H9 (cell line): ENCODE measurements around the gene MRPS16. TPM values are rescaled to one million over a fixed set of nuclear protein-coding genes. Genes with fewer than 3 reads are reported as not detected.

ENCODE experiments used
- DNase-seq: peaks from one replicate; pipeline ENCODE4 v3.0.0-alpha.2; 2017
- H2AFZ ChIP-seq: one replicate; pipeline ENCODE4 v1.6.1; 2013; ENCODE audit warnings: mild to moderate bottlenecking, low read length, control low read depth, moderate library complexity
- H2AK5ac ChIP-seq: 2 replicates; pipeline ENCODE4 v1.6.1; 2013; ENCODE audit warnings: low read length, control low read depth, mixed read lengths; ENCODE audit not compliant: insufficient read length
- H2BK120ac ChIP-seq: one replicate; pipeline ENCODE4 v1.6.1; 2013; ENCODE audit warnings: low read depth, mild to moderate bottlenecking, low read length, control low read depth, inconsistent platforms; ENCODE audit not compliant: poor library complexity, severe bottlenecking
- H2BK12ac ChIP-seq: 2 replicates; pipeline ENCODE4 v1.6.1; 2013; ENCODE audit warnings: low read length, control low read depth, mixed read lengths, low read depth; ENCODE audit not compliant: insufficient read length
- H2BK15ac ChIP-seq: 2 replicates; pipeline ENCODE4 v1.6.1; 2013; ENCODE audit warnings: low read depth, low read length, control low read depth
- H2BK20ac ChIP-seq: one replicate; pipeline ENCODE4 v1.6.1; 2013; ENCODE audit warnings: low read depth, mild to moderate bottlenecking, low read length, control low read depth, inconsistent platforms; ENCODE audit not compliant: poor library complexity, severe bottlenecking
- H2BK5ac ChIP-seq: 2 replicates; pipeline ENCODE4 v1.6.1; 2013; ENCODE audit warnings: low read length, control low read depth, mixed read lengths; ENCODE audit not compliant: insufficient read length
- H3K14ac ChIP-seq: 2 replicates; pipeline ENCODE4 v1.6.1; 2013; ENCODE audit warnings: low read length, control low read depth; ENCODE audit not compliant: insufficient read depth
- H3K18ac ChIP-seq: 2 replicates; pipeline ENCODE4 v1.6.1; 2013; ENCODE audit warnings: low read depth, mild to moderate bottlenecking, mixed read lengths, low read length, control low read depth; ENCODE audit not compliant: insufficient read length
- H3K23ac ChIP-seq: 2 replicates; pipeline ENCODE4 v1.6.1; 2013; ENCODE audit warnings: low read length, control low read depth, mixed read lengths, low read depth; ENCODE audit not compliant: insufficient read length
- H3K23me2 ChIP-seq: 2 replicates; pipeline ENCODE4 v1.6.1; 2013; ENCODE audit warnings: low read depth, mild to moderate bottlenecking, mixed read lengths, low read length, control low read depth; ENCODE audit not compliant: insufficient read length, poor library complexity, severe bottlenecking
- H3K27ac ChIP-seq: 2 replicates; pipeline ENCODE4 v1.5.1; 2013; ENCODE audit warnings: low read length, control low read depth, mixed read lengths, low read depth; ENCODE audit not compliant: insufficient read length
- H3K27me3 ChIP-seq: 2 replicates; pipeline ENCODE4 v1.6.1; 2013; ENCODE audit warnings: low read length, control low read depth, inconsistent platforms; ENCODE audit not compliant: insufficient read depth
- H3K4ac ChIP-seq: 2 replicates; pipeline ENCODE4 v1.6.1; 2013; ENCODE audit warnings: low read depth, mild to moderate bottlenecking, control low read depth, inconsistent platforms, low read length, moderate library complexity
- H3K4me1 ChIP-seq: 2 replicates; pipeline ENCODE4 v1.6.1; 2013; ENCODE audit warnings: low read length, control low read depth, inconsistent platforms; ENCODE audit not compliant: insufficient read depth
- H3K4me2 ChIP-seq: 2 replicates; pipeline ENCODE4 v1.6.1; 2013; ENCODE audit warnings: low read length, control low read depth, mixed read lengths; ENCODE audit not compliant: insufficient read length, insufficient read depth
- H3K56ac ChIP-seq: 2 replicates; pipeline ENCODE4 v1.6.1; 2013; ENCODE audit warnings: low read depth, mild to moderate bottlenecking, mixed read lengths, low read length, control low read depth; ENCODE audit not compliant: insufficient read length
- H3K79me1 ChIP-seq: 2 replicates; pipeline ENCODE4 v1.6.1; 2013; ENCODE audit warnings: low read depth, mild to moderate bottlenecking, moderate library complexity, low read length, control low read depth, inconsistent platforms; ENCODE audit not compliant: insufficient read depth, poor library complexity, severe bottlenecking
- H3K79me2 ChIP-seq: 2 replicates; pipeline ENCODE4 v1.6.1; 2013; ENCODE audit warnings: low read length, control low read depth, inconsistent platforms; ENCODE audit not compliant: insufficient read depth
- H3K9ac ChIP-seq: 2 replicates; pipeline ENCODE4 v1.6.1; 2013; ENCODE audit warnings: low read length, control low read depth, mixed read lengths; ENCODE audit not compliant: insufficient read length; ENCODE audit errors: extremely low read depth
- H3K9me3 ChIP-seq: one replicate; pipeline ENCODE4 v1.6.1; 2013; ENCODE audit warnings: low read depth, low read length, inconsistent platforms; ENCODE audit not compliant: control insufficient read depth
- H3T11ph ChIP-seq: one replicate; pipeline ENCODE4 v1.6.1; 2013; ENCODE audit warnings: mild to moderate bottlenecking, low read length, control low read depth, inconsistent platforms
- H4K20me1 ChIP-seq: one replicate; pipeline ENCODE4 v1.6.1; 2013; ENCODE audit not compliant: control insufficient read depth, insufficient read length, insufficient read depth
- H4K5ac ChIP-seq: 2 replicates; pipeline ENCODE4 v1.6.1; 2013; ENCODE audit warnings: low read depth, mild to moderate bottlenecking, mixed read lengths, low read length, control low read depth; ENCODE audit not compliant: insufficient read length
- H4K8ac ChIP-seq: replicated peaks from 2 replicates; pipeline ENCODE4 v1.6.1; 2013; ENCODE audit warnings: low read length, control low read depth, mixed read lengths, low read depth; ENCODE audit not compliant: insufficient read length
- H4K91ac ChIP-seq: 2 replicates; pipeline ENCODE4 v1.6.1; 2013; ENCODE audit warnings: low read depth, mild to moderate bottlenecking, moderate library complexity, mixed read lengths, low read length, control low read depth; ENCODE audit not compliant: insufficient read length
- H3K27ac Mint-ChIP-seq, 3 experiments: 2 replicates in 2 of 3; 3 replicates in 1 of 3; pipeline ENCODE4 v1.8.0; 2020 to 2021; ENCODE audit warnings: mixed read lengths in 3 of 3, mild to moderate bottlenecking in 1 of 3, moderate library complexity in 1 of 3
- H3K27me3 Mint-ChIP-seq: 2 replicates; pipeline ENCODE4 v1.8.0; 2021; ENCODE audit warnings: low read depth, mild to moderate bottlenecking, moderate library complexity, mixed read lengths
- H3K36me3 Mint-ChIP-seq, 3 experiments: 2 replicates in 2 of 3; 3 replicates in 1 of 3; pipeline ENCODE4 v1.8.0; 2020 to 2021; ENCODE audit warnings: low read depth in 3 of 3, mixed read lengths in 3 of 3; ENCODE audit not compliant: insufficient read depth in 1 of 3
- H3K4me1 Mint-ChIP-seq, 2 experiments: 2 replicates each; pipeline ENCODE4 v1.8.0; 2020; ENCODE audit warnings: mixed read lengths in 2 of 2
- H3K4me3 Mint-ChIP-seq, 2 experiments: 2 replicates in 1 of 2; 3 replicates in 1 of 2; pipeline ENCODE4 v1.8.0; 2020 to 2021; ENCODE audit warnings: mild to moderate bottlenecking in 2 of 2, mixed read lengths in 2 of 2, moderate library complexity in 1 of 2
- H3K9me3 Mint-ChIP-seq, 2 experiments: 2 replicates in 1 of 2; 3 replicates in 1 of 2; pipeline ENCODE4 v1.8.0; 2020; ENCODE audit warnings: mild to moderate bottlenecking in 2 of 2, mixed read lengths in 2 of 2, moderate library complexity in 1 of 2
- WGBS: extraction: QIAGEN DNeasy Blood & Tissue Kit; methylation state at CpG from one replicate; pipeline ENCODE4 v1.1.7; 2013; ENCODE audit warnings: missing lambda C conversion rate, low lambda C conversion rate, mixed read lengths; ENCODE audit not compliant: insufficient read length; ENCODE audit errors: extremely low coverage; 5-methylcytosine and 5-hydroxymethylcytosine counted together
- total RNA-seq: library from RNA; stranded (reverse); gene quantifications from 2 replicates; pipeline ENCODE4 v1.2.1, GENCODE V29; 2021
- TF ChIP-seq, protein P1 (sequence below): fragments of 200-600 bp; sonication (generic); conservative IDR thresholded peaks from 3 replicates; pipeline ENCODE4 v1.8.0; 2021; ENCODE audit warnings: antibody characterized with exemption, mild to moderate bottlenecking

MRPS16 gene
- total RNA-seq, 1 experiment from 2014 or later: 122 TPM

- no peak overlapping the region for H2AFZ ChIP-seq
- H3K9me3 Mint-ChIP-seq: no peaks in the 10 kb centered on the region
- H3K27ac Mint-ChIP-seq: no peak overlapping the region
- no peak overlapping the region for H3K18ac ChIP-seq
- TF ChIP-seq, protein P1, sequence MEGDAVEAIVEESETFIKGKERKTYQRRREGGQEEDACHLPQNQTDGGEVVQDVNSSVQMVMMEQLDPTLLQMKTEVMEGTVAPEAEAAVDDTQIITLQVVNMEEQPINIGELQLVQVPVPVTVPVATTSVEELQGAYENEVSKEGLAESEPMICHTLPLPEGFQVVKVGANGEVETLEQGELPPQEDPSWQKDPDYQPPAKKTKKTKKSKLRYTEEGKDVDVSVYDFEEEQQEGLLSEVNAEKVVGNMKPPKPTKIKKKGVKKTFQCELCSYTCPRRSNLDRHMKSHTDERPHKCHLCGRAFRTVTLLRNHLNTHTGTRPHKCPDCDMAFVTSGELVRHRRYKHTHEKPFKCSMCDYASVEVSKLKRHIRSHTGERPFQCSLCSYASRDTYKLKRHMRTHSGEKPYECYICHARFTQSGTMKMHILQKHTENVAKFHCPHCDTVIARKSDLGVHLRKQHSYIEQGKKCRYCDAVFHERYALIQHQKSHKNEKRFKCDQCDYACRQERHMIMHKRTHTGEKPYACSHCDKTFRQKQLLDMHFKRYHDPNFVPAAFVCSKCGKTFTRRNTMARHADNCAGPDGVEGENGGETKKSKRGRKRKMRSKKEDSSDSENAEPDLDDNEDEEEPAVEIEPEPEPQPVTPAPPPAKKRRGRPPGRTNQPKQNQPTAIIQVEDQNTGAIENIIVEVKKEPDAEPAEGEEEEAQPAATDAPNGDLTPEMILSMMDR: no peak
- no peak overlapping the region for H3K23ac ChIP-seq
- no peaks in the 10 kb centered on the region for H3K4me1 ChIP-seq
- H3K79me2 ChIP-seq: peaks cover 2% of the 10 kb centered on the region; the same call in 1 of the 2 replicates
- no peak overlapping the region for H3K14ac ChIP-seq
- H3K4me1 Mint-ChIP-seq: peaks cover 5% of the 10 kb centered on the region in 2 experiments
- H2BK5ac ChIP-seq: no peak overlapping the region
- no peak overlapping the region for H2AK5ac ChIP-seq
- no peaks in the 10 kb centered on the region for H3K27me3 ChIP-seq
- no peak overlapping the region for H3K56ac ChIP-seq
- H3K27ac ChIP-seq: no peak overlapping the region
- no peaks in the 10 kb centered on the region for H3K27me3 Mint-ChIP-seq
- H2BK20ac ChIP-seq: no peak overlapping the region
- H4K8ac ChIP-seq: no peak overlapping the region
- DNase-seq: no peak
- no peaks in the 10 kb centered on the region for H4K20me1 ChIP-seq
- WGBS: no CpG with 5 or more reads among the region's 2 CpGs
- no peaks in the 10 kb centered on the region for H3K23me2 ChIP-seq
- H3K36me3 Mint-ChIP-seq: peaks cover 34 to 68% (median 56%) of the 10 kb centered on the region in 3 experiments
- no peak overlapping the region for H2BK12ac ChIP-seq
- H2BK120ac ChIP-seq: no peak overlapping the region
- H4K5ac ChIP-seq: no peak overlapping the region
- no peak overlapping the region for H3K4me2 ChIP-seq
- no peak overlapping the region for H3K4me3 Mint-ChIP-seq
- H3K9ac ChIP-seq: no peak overlapping the region
- no peaks in the 10 kb centered on the region for H3K9me3 ChIP-seq
- no peak overlapping the region for H4K91ac ChIP-seq
- H2BK15ac ChIP-seq: no peak overlapping the region
- H3T11ph ChIP-seq: no peak overlapping the region
- peaks cover 7% of the 10 kb centered on the region for H3K79me1 ChIP-seq
- no peak overlapping the region for H3K4ac ChIP-seq
Measured at GRCh38 chr10:73239908-73240307, 12.5 kb downstream of the MRPS16 start.
